ENCODE data around the gene CPZ. TPM values are rescaled to one million over a fixed set of nuclear protein-coding genes. Genes with fewer than 3 reads are reported as not detected.

CPZ gene
- total and polyA plus RNA-seq, 2 of the 4 experiments (the other 2 are of a cell fraction), result 0.90 to 10.3 TPM

- Histone ChIP-seq H2AK9ac (replicated peaks; ENCODE audit: low read depth, low read length, poor library complexity) (no peak overlapping the region), H3K36me3 (ENCODE audit: control insufficient read depth, insufficient read depth, low read length) (no peaks in the 10 kb centered on the region), H3K27ac (ENCODE audit: insufficient read depth, low read length) (no peak overlapping the region), H3K14ac (replicated peaks; ENCODE audit: low read depth, low read length) (no peak overlapping the region), H4K8ac (ENCODE audit: low read depth in 2 of 2, low read length in 2 of 2) (no peak overlapping the region), H2BK20ac (ENCODE audit: low read depth, low read length) (no peak overlapping the region), H3K23ac (ENCODE audit: low read depth, low read length) (no peak overlapping the region), H3K4ac (ENCODE audit: low read depth, low read length) (no peak overlapping the region), H3K18ac (ENCODE audit: low read depth, low read length) (no peak overlapping the region; the same call in 1 of the 2 replicates), H3K4me1 (ENCODE audit: control insufficient read depth, insufficient read depth, low read length) (peaks cover 4% of the 10 kb centered on the region; the same call in 1 of the 2 replicates), H3K56ac (ENCODE audit: extremely low read depth, insufficient read depth, low read length) (no peak overlapping the region), H3K9me3 (ENCODE audit: control insufficient read depth, insufficient read depth, low read length) (no peaks in the 10 kb centered on the region), H3K9me1 (ENCODE audit: insufficient read depth, low read length) (peaks cover 4% of the 10 kb centered on the region; the same call in 1 of the 2 replicates), H3K79me1 (ENCODE audit: low read depth in 1 of 2, low read length in 2 of 2) (no peaks in the 10 kb centered on the region), H3K27me3 (ENCODE audit: control insufficient read depth, insufficient read depth, low read length) (no peaks in the 10 kb centered on the region), H2BK15ac (ENCODE audit: low read depth, low read length) (no peak overlapping the region), H3K4me3 (ENCODE audit: insufficient read depth, low read depth, low read length) (no peak overlapping the region), H3K9ac (ENCODE audit: low read depth, low read length) (no peak overlapping the region), H2BK5ac (ENCODE audit: low read depth, low read length, poor library complexity, severe bottlenecking) (no peak overlapping the region), H2AFZ (replicated peaks; ENCODE audit: low read length, poor library complexity) (no peak overlapping the region), H4K91ac (ENCODE audit: insufficient read depth, low read depth, low read length) (no peak overlapping the region), H2AK5ac (ENCODE audit: low read depth, low read length) (no peak overlapping the region), H2BK120ac (ENCODE audit: low read depth, low read length) (no peak overlapping the region), H3K4me2 (ENCODE audit: low read depth, low read length) (peak overlapping the region; percentile 32; the same call in 1 of the 2 replicates), H4K20me1 (ENCODE audit: insufficient read depth, low read length) (no peaks in the 10 kb centered on the region), H4K5ac (ENCODE audit: low read depth, low read length) (no peak overlapping the region)
- CTCF ChIA-PET, result no interaction called here
- intact Hi-C loops (cut with micrococcal nuclease) (no loop called here), dilution Hi-C loops (cut with HindIII; ENCODE audit: low sequenced_read_pairs, unreplicated experiment) (no loop called here), in situ Hi-C loops (cut with MboI; ENCODE audit: low sequenced_read_pairs) (no loop called here)
- no TSS peak for BruUV-seq (replicated peaks)
- DNase-seq, result no peak
- POLR2A ChIA-PET (ENCODE audit: unreplicated experiment), result no interaction called here
- no peak for TF ChIP-seq POLR2A (IDR thresholded peaks at IDR 0.05; ENCODE audit: low read depth, low read length)
- TF ChIP-seq NFE2L2 (IDR thresholded peaks at IDR 0.05; ENCODE audit: low read depth, low read length), result no peak
- TF ChIP-seq RAD21 (IDR thresholded peaks at IDR 0.05; ENCODE audit: low read length), result no peak
- no peak for TF ChIP-seq RCOR1 (IDR thresholded peaks at IDR 0.05; ENCODE audit: insufficient replicate concordance, low read length)
- no peak for TF ChIP-seq BHLHE40 (IDR thresholded peaks at IDR 0.05; ENCODE audit: low read depth, low read length)
- TF ChIP-seq, protein P1, sequence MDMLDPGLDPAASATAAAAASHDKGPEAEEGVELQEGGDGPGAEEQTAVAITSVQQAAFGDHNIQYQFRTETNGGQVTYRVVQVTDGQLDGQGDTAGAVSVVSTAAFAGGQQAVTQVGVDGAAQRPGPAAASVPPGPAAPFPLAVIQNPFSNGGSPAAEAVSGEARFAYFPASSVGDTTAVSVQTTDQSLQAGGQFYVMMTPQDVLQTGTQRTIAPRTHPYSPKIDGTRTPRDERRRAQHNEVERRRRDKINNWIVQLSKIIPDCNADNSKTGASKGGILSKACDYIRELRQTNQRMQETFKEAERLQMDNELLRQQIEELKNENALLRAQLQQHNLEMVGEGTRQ (IDR thresholded peaks at IDR 0.05; ENCODE audit: low read depth, low read length), result no peak
- no peak for TF ChIP-seq MXI1 (IDR thresholded peaks at IDR 0.05; ENCODE audit: borderline replicate concordance, low read depth, low read length)
- TF ChIP-seq, protein P2, sequence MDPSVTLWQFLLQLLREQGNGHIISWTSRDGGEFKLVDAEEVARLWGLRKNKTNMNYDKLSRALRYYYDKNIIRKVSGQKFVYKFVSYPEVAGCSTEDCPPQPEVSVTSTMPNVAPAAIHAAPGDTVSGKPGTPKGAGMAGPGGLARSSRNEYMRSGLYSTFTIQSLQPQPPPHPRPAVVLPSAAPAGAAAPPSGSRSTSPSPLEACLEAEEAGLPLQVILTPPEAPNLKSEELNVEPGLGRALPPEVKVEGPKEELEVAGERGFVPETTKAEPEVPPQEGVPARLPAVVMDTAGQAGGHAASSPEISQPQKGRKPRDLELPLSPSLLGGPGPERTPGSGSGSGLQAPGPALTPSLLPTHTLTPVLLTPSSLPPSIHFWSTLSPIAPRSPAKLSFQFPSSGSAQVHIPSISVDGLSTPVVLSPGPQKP (IDR thresholded peaks at IDR 0.05; ENCODE audit: borderline replicate concordance, low read depth, low read length), result no peak
- no peak for TF ChIP-seq SMC3 (IDR thresholded peaks at IDR 0.05; ENCODE audit: low read depth, low read length)
- TF ChIP-seq RFX5 (IDR thresholded peaks at IDR 0.05; ENCODE audit: low read depth, low read length), result no peak
- no peak for TF ChIP-seq FOS (IDR thresholded peaks at IDR 0.05; ENCODE audit: low read depth, low read length)
- 77% methylated on average over 2 of the region's 16 CpGs; no CpG with 5 or more reads in 1 of the 2 experiments for WGBS, 2 experiments (ENCODE audit: extremely low coverage in 2 of 2, insufficient read length in 1 of 2)
- ATAC-seq (ENCODE audit: low read depth), result peak; percentile 57
Observed at GRCh38 chr4:8560265-8561047, 32.1 kb upstream of the CPZ start.
